ENCODE measurements around the gene NOXO1.

DNA sequence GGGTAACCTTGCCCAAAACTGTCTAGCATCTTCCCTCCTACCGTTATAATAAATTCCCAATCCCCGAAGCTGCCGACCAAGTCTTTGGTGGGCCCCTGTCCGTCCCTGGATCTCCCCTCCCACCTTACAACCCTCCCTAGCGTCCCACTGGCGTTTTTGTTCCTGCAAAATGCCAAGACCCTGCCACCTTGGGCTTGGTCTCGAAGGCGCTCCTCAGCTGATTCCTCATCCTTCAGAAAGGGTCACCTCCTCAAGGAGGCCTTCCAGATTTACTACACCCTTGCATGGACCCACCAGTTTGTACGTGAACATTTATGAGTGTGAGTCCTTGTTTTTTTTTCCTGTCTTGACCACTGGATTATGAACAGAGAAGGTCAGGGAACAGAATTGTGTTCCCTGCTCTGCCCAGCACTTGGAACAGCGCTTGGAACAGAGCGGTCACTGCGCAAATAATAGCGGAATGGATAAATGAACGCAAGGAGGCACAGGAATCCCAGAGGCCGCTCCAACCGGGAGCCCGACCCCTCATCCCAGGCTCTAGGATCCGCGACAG, 1.8 kb upstream of the NOXO1 start:
- TF ChIP-seq, protein P1, sequence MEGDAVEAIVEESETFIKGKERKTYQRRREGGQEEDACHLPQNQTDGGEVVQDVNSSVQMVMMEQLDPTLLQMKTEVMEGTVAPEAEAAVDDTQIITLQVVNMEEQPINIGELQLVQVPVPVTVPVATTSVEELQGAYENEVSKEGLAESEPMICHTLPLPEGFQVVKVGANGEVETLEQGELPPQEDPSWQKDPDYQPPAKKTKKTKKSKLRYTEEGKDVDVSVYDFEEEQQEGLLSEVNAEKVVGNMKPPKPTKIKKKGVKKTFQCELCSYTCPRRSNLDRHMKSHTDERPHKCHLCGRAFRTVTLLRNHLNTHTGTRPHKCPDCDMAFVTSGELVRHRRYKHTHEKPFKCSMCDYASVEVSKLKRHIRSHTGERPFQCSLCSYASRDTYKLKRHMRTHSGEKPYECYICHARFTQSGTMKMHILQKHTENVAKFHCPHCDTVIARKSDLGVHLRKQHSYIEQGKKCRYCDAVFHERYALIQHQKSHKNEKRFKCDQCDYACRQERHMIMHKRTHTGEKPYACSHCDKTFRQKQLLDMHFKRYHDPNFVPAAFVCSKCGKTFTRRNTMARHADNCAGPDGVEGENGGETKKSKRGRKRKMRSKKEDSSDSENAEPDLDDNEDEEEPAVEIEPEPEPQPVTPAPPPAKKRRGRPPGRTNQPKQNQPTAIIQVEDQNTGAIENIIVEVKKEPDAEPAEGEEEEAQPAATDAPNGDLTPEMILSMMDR (IDR thresholded peaks at IDR 0.05): no peak
- no peak for TF ChIP-seq POLR2A (IDR thresholded peaks at IDR 0.05)

Data from breast epithelium (tissue), 3 donors.